ENCODE data around the gene COG5. TPM values are rescaled to one million over a fixed set of nuclear protein-coding genes. Genes with fewer than 3 reads are reported as not detected.

The COG5 gene
- total and polyA plus RNA-seq, 12 donors: 4.4 to 43.8 (median 32.8) TPM

GRCh38 chr7:107321611-107322010 lies 242.1 kb downstream of the COG5 start:
- Histone ChIP-seq H3K27ac (no peak overlapping the region), H3K36me3 (replicated peaks in 1 of 2) (no peaks in the 10 kb centered on the region), H3K9me3 (replicated peaks in 1 of 3) (no peaks in the 10 kb centered on the region), H3K27me3 (no peaks in the 10 kb centered on the region), H3K4me3 (no peak overlapping the region), H3K4me1 (replicated peaks in 1 of 2) (no peaks in the 10 kb centered on the region)
- TF ChIP-seq CTCF (IDR thresholded peaks at IDR 0.05) (no peak), POLR2A (IDR thresholded peaks at IDR 0.05) (no peak)
- no peak for DNase-seq
- intact Hi-C loops (cut with DNase I): no loop called here
- 83 to 92% (median 90%) methylated on average over 1 of the region's 1 CpG for WGBS, 4 donors

GRCh38 chr7:107319724-107320228 lies 243.9 kb downstream of the COG5 start:
- H3K27ac ChIP-seq: no peak overlapping the region
- no peaks in the 10 kb centered on the region for H3K36me3 ChIP-seq (replicated peaks in 1 of 2)
- intact Hi-C loops (cut with DNase I): no loop called here
- peak in 1 of 7 donors; percentile 4 for DNase-seq
- 57 to 77% (median 72%) methylated on average over 2 of the region's 2 CpGs for WGBS, 4 donors
- no peak overlapping the region for H3K4me3 ChIP-seq
- H3K9me3 ChIP-seq (replicated peaks in 1 of 3): no peaks in the 10 kb centered on the region
- TF ChIP-seq POLR2A (IDR thresholded peaks at IDR 0.05): no peak
- no peak for TF ChIP-seq CTCF (IDR thresholded peaks at IDR 0.05)
- H3K4me1 ChIP-seq (replicated peaks in 1 of 2): peaks cover 0 to 8% of the 10 kb centered on the region in 2 donors
- no peaks in the 10 kb centered on the region for H3K27me3 ChIP-seq

GRCh38 chr7:107318523-107319160 lies 245.1 kb downstream of the COG5 start:
- no peaks in the 10 kb centered on the region for H3K27me3 ChIP-seq
- no peak overlapping the region for H3K27ac ChIP-seq
- peaks cover 0 to 8% of the 10 kb centered on the region in 2 donors for H3K4me1 ChIP-seq (replicated peaks in 1 of 2)
- no peak overlapping the region for H3K4me3 ChIP-seq
- 86 to 95% (median 91%) methylated on average over 3 of the region's 3 CpGs for WGBS, 4 donors
- no peaks in the 10 kb centered on the region for H3K9me3 ChIP-seq (replicated peaks in 1 of 3)
- TF ChIP-seq POLR2A (IDR thresholded peaks at IDR 0.05): no peak
- no peak for TF ChIP-seq CTCF (IDR thresholded peaks at IDR 0.05)
- DNase-seq: no peak
- H3K36me3 ChIP-seq (replicated peaks in 1 of 2): no peaks in the 10 kb centered on the region
- intact Hi-C loops (cut with DNase I): no loop called here

- 26 to 49% (median 36%) methylated on average over 1 of the region's 1 CpG for WGBS, 4 donors
- peaks cover 0 to 8% of the 10 kb centered on the region in 2 donors for H3K4me1 ChIP-seq (replicated peaks in 1 of 2)
- no peaks in the 10 kb centered on the region for H3K9me3 ChIP-seq (replicated peaks in 1 of 3)
- no peaks in the 10 kb centered on the region for H3K27me3 ChIP-seq
- no peaks in the 10 kb centered on the region for H3K36me3 ChIP-seq (replicated peaks in 1 of 2)
- DNase-seq: no peak
- intact Hi-C loops (cut with DNase I): no loop called here
- H3K4me3 ChIP-seq: no peak overlapping the region
- no peak for TF ChIP-seq CTCF (IDR thresholded peaks at IDR 0.05)
- no peak for TF ChIP-seq POLR2A (IDR thresholded peaks at IDR 0.05)
- no peak overlapping the region for H3K27ac ChIP-seq
Measured at GRCh38 chr7:107315716-107316220, 248.0 kb downstream of the COG5 start.

Measured in adrenal gland (tissue), 12 donors.